T-helper 17 cell (primary cell): Measurements from ENCODE around the gene EIF4E3. TPM values are rescaled to one million over a fixed set of nuclear protein-coding genes. Genes with fewer than 3 reads are reported as not detected.

Source experiments
- ATAC-seq: fragments of 150-1000 bp; cut with Tn5 transposase; 2 replicates; pipeline ENCODE4 v1.10.0; 2021; ENCODE audit warnings: mild to moderate bottlenecking, moderate library complexity
- DNase-seq, 3 donors: peaks; one replicate each; pipeline versions ENCODE4 v3.0.0 to v3.0.0-alpha.2; 2020 to 2021
- H3K9me3 ChIP-seq: one replicate; pipeline ENCODE4 v1.7.0; 2013; ENCODE audit warnings: low read length, mild to moderate bottlenecking; ENCODE audit not compliant: control insufficient read depth, poor library complexity, severe bottlenecking
- H3K27ac Mint-ChIP-seq: one replicate; pipeline ENCODE4 v1.8.0; 2022; ENCODE audit warnings: mild to moderate bottlenecking, moderate library complexity, mixed read lengths
- H3K27me3 Mint-ChIP-seq: one replicate; pipeline ENCODE4 v1.8.0; 2022; ENCODE audit warnings: mixed read lengths
- H3K36me3 Mint-ChIP-seq: one replicate; pipeline ENCODE4 v1.8.0; 2022; ENCODE audit warnings: low read depth, mixed read lengths
- H3K4me1 Mint-ChIP-seq: one replicate; pipeline ENCODE4 v1.8.0; 2022; ENCODE audit warnings: mild to moderate bottlenecking, mixed read lengths
- H3K4me3 Mint-ChIP-seq: one replicate; pipeline ENCODE4 v1.8.0; 2022; ENCODE audit warnings: mild to moderate bottlenecking, moderate library complexity, mixed read lengths
- total RNA-seq, 4 donors: library from RNA in 2 of 4; stranded (reverse) in 2 of 4; gene quantifications; one replicate each; pipeline ENCODE4 v1.2.3 and lab custom pipeline; 2022 to 2026

Gene EIF4E3
- total RNA-seq, 2 donors from 2014 or later, result 41.4 to 63.7 TPM

- DNase-seq (no peak), ATAC-seq (no peak)
- peaks cover 4% of the 10 kb centered on the region for H3K36me3 Mint-ChIP-seq
- H3K4me3 Mint-ChIP-seq, result no peak overlapping the region
- H3K4me1 Mint-ChIP-seq, result peaks cover 5% of the 10 kb centered on the region
- no peak overlapping the region for H3K27ac Mint-ChIP-seq
- no peaks in the 10 kb centered on the region for H3K27me3 Mint-ChIP-seq
- no peaks in the 10 kb centered on the region for H3K9me3 ChIP-seq
Observed at GRCh38 chr3:71672807-71673206, 52.4 kb downstream of the EIF4E3 start.

- no peak overlapping the region for H3K4me3 Mint-ChIP-seq
- H3K36me3 Mint-ChIP-seq, result peaks cover 4% of the 10 kb centered on the region
- H3K27ac Mint-ChIP-seq, result no peak overlapping the region
- H3K9me3 ChIP-seq, result no peaks in the 10 kb centered on the region
- peaks cover 1% of the 10 kb centered on the region for H3K4me1 Mint-ChIP-seq
- ATAC-seq (no peak), DNase-seq (no peak)
- no peaks in the 10 kb centered on the region for H3K27me3 Mint-ChIP-seq
Observed at GRCh38 chr3:71672340-71672739, 52.9 kb downstream of the EIF4E3 start.

DNA sequence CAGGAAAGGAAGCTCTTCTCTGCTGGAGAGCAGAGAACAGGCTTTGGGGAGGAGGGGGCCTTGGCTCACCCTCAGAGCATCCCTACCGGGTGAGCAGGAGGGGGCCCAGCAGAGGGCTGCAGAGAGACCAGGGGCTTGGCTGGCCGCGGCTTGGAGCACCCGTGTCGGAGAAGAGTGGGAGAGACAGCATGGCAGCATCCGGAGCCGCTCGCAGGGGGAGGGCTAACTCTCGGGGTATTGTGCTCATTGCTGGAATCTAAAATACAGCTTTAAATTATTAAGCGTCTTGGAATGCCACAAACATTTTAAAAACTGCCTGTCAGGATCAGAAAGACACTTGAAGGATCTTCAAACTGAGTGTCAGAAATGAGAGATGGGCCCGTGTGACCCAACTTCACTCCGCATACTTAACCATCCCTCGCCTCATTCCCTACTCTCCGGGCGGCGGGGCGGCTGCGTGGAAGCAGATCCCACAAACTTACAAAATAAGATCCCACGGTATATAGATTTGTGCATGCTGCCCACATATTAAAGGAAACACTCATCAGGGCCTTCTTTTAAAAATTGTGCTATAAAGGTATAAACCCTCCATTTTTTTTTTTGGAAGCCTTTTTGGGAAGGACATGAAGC lies 53.9 kb downstream of the EIF4E3 start:
- Mint-ChIP-seq H3K4me3 (no peak overlapping the region), H3K36me3 (peaks cover 3% of the 10 kb centered on the region), H3K27me3 (no peaks in the 10 kb centered on the region), H3K27ac (peak overlapping the region; percentile 63), H3K4me1 (no peaks in the 10 kb centered on the region)
- ATAC-seq (no peak), DNase-seq (no peak)
- H3K9me3 ChIP-seq, result no peaks in the 10 kb centered on the region

GRCh38 chr3:71662568-71662967 lies 62.6 kb downstream of the EIF4E3 start:
- H3K4me1 Mint-ChIP-seq, result peaks cover 14% of the 10 kb centered on the region
- ATAC-seq (peak; percentile 50), DNase-seq (no peak)
- H3K9me3 ChIP-seq, result no peaks in the 10 kb centered on the region
- H3K27me3 Mint-ChIP-seq, result no peaks in the 10 kb centered on the region
- H3K27ac Mint-ChIP-seq, result peak overlapping the region; percentile 29
- H3K36me3 Mint-ChIP-seq, result peaks cover 11% of the 10 kb centered on the region
- no peak overlapping the region for H3K4me3 Mint-ChIP-seq

DNA sequence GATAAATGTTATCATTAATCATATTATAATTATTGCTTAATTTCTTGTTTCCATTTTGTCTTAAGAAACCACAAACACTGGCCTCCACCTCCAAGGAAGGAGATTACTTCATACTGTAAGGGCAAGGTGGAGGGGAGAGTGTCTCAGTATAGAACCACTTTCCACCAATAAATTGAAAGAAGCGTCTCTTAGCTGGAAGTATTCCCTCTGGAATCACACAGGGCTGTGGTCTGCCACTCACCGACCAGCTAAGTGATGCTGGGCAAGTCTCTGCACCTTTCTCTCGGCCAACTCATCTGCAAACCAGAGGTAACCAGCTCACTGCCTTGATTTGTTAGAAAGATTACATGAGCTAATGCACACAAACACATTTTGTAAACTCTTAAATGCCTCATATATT lies 63.1 kb downstream of the EIF4E3 start:
- H3K27me3 Mint-ChIP-seq, result no peaks in the 10 kb centered on the region
- no peak overlapping the region for H3K4me3 Mint-ChIP-seq
- H3K9me3 ChIP-seq, result no peaks in the 10 kb centered on the region
- peak overlapping the region; percentile 29 for H3K27ac Mint-ChIP-seq
- ATAC-seq (no peak), DNase-seq (no peak)
- H3K4me1 Mint-ChIP-seq, result peaks cover 14% of the 10 kb centered on the region
- peaks cover 8% of the 10 kb centered on the region for H3K36me3 Mint-ChIP-seq

DNA sequence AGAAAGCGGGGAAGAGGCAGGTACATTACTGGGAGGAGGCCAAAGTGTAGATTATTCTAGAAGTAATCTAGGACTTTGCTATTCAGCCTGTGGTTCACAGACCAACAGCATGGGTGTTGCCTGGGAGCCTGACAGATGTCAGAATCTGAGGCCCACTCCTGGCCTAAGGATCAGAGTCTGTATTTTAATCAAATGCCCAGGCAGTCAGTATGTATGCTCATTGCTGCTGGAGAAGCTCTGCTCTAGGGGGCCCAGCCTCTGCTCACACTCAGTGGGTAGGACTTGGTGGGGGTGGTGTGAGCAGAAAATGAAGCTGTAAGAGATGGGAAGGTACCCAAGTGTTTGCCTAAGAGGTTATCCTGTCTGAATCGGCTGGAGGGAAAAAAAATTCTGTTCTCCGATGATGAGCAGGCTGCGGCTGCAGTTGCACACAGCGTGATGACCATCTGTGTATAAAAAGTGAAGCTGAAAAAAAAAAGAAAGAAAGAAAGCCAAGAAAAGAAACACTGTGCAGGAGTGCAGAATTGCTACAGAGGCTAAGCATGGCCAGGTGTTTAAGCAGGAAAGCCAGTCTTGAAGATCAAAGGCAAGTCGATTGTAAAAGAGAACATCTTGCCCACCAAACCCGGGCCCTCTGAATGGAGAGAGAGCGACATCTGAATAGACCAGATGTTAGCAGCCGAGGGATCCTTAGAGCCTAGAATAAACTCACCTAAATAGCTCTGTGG lies 65.2 kb downstream of the EIF4E3 start:
- H3K4me1 Mint-ChIP-seq, result peaks cover 14% of the 10 kb centered on the region
- no peak for ATAC-seq
- no peak for DNase-seq
- no peaks in the 10 kb centered on the region for H3K9me3 ChIP-seq
- H3K36me3 Mint-ChIP-seq, result peaks cover 5% of the 10 kb centered on the region
- H3K4me3 Mint-ChIP-seq, result no peak overlapping the region
- H3K27ac Mint-ChIP-seq, result peak overlapping the region; percentile 16
- H3K27me3 Mint-ChIP-seq, result no peaks in the 10 kb centered on the region

DNA sequence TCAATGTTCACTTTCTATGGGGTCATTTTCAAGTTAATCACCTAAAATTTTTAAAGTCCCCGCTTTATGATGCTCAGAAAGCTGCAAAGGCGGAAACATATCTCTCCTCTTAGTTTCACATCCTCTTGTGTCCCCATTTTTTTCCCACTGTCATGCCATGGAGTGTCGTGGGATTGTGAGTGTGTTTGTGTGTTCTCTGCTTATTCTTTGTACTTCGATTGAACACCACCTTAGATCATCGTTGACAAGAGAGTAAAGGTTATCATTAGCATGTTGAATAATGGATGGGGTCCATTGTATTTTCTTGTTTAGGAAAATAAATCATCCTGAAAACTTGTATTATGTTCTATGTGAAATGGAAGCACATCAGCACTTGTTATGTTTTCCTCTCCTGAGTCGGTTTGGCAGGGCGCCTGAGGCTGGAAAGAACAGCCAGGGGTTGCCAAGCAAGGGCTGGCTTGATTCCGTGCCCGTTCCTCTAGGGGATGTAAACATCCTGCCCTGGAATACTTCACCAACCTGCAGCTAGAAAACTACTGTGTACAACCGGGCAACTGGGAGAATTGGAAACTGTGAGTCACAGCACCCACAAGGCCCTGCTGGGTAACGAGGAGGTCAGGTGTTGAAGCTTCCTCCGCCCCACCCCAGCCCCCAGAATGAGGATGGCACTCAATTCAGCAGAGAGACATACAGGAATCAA lies 67.2 kb downstream of the EIF4E3 start:
- Mint-ChIP-seq H3K27ac (no peak overlapping the region), H3K4me3 (no peak overlapping the region), H3K36me3 (peaks cover 4% of the 10 kb centered on the region), H3K27me3 (no peaks in the 10 kb centered on the region), H3K4me1 (peaks cover 12% of the 10 kb centered on the region)
- DNase-seq, result no peak
- no peak for ATAC-seq
- H3K9me3 ChIP-seq, result no peaks in the 10 kb centered on the region

DNA sequence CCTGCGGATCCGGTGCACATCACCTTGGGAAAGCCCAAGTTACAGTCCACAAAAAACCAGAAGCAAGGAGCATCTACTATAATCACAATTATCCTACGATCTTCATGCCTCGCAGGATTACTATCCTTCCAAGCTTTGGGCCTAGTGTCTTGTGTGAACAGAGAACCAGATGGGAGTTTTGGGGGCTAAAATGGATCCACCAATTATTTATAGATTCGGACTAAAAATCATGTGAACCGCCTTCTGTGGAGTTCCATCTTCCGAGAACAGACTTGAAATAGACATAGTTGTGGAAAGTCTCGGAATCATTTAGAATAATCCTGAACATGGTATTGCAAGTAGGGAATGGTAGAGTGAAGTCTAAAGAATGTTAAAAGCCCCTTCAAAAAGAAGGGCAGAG lies 70.1 kb downstream of the EIF4E3 start:
- no peak overlapping the region for H3K27ac Mint-ChIP-seq
- no peaks in the 10 kb centered on the region for H3K9me3 ChIP-seq
- DNase-seq (no peak), ATAC-seq (no peak)
- H3K36me3 Mint-ChIP-seq, result peaks cover 3% of the 10 kb centered on the region
- no peaks in the 10 kb centered on the region for H3K27me3 Mint-ChIP-seq
- no peak overlapping the region for H3K4me3 Mint-ChIP-seq
- H3K4me1 Mint-ChIP-seq, result peaks cover 8% of the 10 kb centered on the region

DNA sequence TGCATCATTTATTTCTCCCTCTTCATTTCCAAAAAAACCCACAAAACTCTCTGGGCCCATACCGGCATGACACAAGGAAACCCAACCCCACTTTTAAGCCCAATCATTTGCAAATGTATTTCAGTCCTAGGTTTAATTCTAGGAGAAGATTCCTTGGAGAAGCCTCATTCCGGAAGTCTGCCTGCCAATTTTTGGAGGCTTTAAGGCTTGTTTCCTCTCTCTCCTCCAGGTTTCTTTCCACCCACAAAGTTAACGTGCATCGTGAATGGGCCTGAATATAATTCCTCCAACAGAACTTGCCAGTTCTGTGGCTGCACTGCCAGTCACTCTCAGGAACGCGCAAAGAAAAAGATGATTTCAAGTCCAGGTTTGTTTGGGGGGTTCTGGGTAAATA lies 71.8 kb downstream of the EIF4E3 start:
- no peaks in the 10 kb centered on the region for H3K9me3 ChIP-seq
- Mint-ChIP-seq H3K4me1 (peaks cover 7% of the 10 kb centered on the region), H3K36me3 (peaks cover 2% of the 10 kb centered on the region), H3K27me3 (no peaks in the 10 kb centered on the region), H3K27ac (no peak overlapping the region), H3K4me3 (no peak overlapping the region)
- DNase-seq (no peak), ATAC-seq (no peak)

DNA sequence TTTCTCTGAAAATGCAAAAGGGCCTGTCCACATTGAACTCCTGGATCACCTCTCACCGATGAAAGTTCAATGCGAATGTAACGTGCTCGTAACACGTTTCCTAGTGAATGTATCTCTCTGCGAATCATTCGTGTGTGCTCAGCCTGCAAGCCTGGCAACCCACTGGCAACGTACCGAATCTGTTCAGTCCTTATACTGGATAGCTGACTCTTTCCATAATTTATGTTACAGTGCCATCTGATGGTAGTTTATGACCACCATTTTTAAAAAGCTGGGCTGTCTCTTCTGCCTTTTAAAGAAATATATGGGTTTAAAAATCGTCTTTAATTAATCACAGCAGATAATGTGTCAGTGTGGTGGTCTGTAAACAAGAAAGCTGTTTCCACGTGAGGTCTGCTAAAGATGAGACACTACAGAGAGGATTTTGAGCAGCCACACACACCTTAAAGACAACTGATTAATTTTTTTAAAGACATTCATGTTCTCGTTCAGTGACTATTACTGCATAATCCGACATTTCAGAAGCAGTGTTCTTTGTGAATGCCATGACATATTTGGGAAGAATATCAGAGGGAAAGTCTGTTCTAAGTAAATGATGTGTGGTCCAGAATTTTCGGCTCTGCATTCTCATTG lies 72.3 kb downstream of the EIF4E3 start:
- no peaks in the 10 kb centered on the region for H3K9me3 ChIP-seq
- Mint-ChIP-seq H3K4me1 (peaks cover 7% of the 10 kb centered on the region), H3K27ac (no peak overlapping the region), H3K36me3 (peaks cover 2% of the 10 kb centered on the region), H3K4me3 (no peak overlapping the region), H3K27me3 (no peaks in the 10 kb centered on the region)
- ATAC-seq (no peak), DNase-seq (no peak)

- Mint-ChIP-seq H3K27ac (no peak overlapping the region), H3K4me3 (no peak overlapping the region), H3K36me3 (peaks cover 2% of the 10 kb centered on the region), H3K4me1 (peaks cover 7% of the 10 kb centered on the region), H3K27me3 (no peaks in the 10 kb centered on the region)
- H3K9me3 ChIP-seq, result no peaks in the 10 kb centered on the region
- ATAC-seq (no peak), DNase-seq (no peak)
Observed at GRCh38 chr3:71651625-71652024, 73.6 kb downstream of the EIF4E3 start.

GRCh38 chr3:71650372-71650771 lies 74.8 kb downstream of the EIF4E3 start:
- Mint-ChIP-seq H3K27ac (no peak overlapping the region), H3K36me3 (peaks cover 2% of the 10 kb centered on the region), H3K27me3 (no peaks in the 10 kb centered on the region), H3K4me3 (no peak overlapping the region), H3K4me1 (peaks cover 7% of the 10 kb centered on the region)
- DNase-seq, result no peak
- no peak for ATAC-seq
- no peaks in the 10 kb centered on the region for H3K9me3 ChIP-seq

DNA sequence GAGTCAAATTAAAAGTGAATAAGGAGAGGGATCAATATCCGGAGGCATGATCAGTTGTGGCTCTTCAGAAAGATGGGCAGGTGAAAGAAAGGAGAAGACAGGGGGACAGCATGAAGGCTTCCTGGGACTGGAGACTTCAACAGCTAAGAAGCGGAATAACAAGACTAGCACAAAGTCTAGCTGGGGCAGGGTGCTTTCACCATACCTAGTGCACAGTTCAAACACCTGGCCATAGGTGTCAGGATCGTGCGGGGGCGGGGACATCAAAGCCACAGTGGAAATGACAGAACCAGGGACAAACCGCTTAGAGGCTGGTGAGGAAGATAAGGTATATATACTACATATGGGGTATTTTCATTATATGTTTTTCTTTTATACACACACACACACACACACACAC lies 75.4 kb downstream of the EIF4E3 start:
- no peaks in the 10 kb centered on the region for H3K9me3 ChIP-seq
- no peak overlapping the region for H3K27ac Mint-ChIP-seq
- DNase-seq (no peak), ATAC-seq (no peak)
- no peak overlapping the region for H3K4me3 Mint-ChIP-seq
- peaks cover 7% of the 10 kb centered on the region for H3K4me1 Mint-ChIP-seq
- H3K27me3 Mint-ChIP-seq, result no peaks in the 10 kb centered on the region
- H3K36me3 Mint-ChIP-seq, result peaks cover 7% of the 10 kb centered on the region
